Measurements from ENCODE around the gene COL5A2.

DNA sequence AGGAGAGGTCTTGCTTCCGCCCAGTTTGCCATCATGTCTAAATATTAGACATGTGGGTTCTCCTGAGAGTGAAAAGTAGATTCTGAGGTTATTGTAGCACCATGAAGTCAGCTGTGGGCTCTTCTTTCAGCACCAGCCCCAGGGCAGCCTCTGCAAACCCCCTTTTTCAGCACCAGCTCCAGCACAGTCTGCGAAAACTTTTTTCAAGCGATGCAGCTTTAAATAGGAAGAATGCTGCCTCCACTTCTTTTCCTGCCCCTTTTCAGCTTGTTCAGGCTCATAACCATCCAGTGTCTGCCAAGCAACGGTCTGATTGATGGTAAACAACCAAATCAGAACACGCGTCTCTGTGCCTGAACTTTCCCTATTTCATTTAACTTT, at the start of gene COL5A2:
- TF ChIP-seq, protein P1, sequence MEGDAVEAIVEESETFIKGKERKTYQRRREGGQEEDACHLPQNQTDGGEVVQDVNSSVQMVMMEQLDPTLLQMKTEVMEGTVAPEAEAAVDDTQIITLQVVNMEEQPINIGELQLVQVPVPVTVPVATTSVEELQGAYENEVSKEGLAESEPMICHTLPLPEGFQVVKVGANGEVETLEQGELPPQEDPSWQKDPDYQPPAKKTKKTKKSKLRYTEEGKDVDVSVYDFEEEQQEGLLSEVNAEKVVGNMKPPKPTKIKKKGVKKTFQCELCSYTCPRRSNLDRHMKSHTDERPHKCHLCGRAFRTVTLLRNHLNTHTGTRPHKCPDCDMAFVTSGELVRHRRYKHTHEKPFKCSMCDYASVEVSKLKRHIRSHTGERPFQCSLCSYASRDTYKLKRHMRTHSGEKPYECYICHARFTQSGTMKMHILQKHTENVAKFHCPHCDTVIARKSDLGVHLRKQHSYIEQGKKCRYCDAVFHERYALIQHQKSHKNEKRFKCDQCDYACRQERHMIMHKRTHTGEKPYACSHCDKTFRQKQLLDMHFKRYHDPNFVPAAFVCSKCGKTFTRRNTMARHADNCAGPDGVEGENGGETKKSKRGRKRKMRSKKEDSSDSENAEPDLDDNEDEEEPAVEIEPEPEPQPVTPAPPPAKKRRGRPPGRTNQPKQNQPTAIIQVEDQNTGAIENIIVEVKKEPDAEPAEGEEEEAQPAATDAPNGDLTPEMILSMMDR (conservative IDR thresholded peaks at IDR 0.05; ENCODE audit: low read length), result no peak
- no peak for TF ChIP-seq EZH2phosphoT487 (IDR thresholded peaks at IDR 0.05; ENCODE audit: borderline replicate concordance)
